Spleen (tissue), 11 donors: Measurements from ENCODE around the gene CSRP1. TPM values are rescaled to one million over a fixed set of nuclear protein-coding genes. Genes with fewer than 3 reads are reported as not detected.

Experiments used
- DNase-seq: peaks from one replicate; pipeline ENCODE4 v3.0.0-alpha.2; 2020
- H3K27ac ChIP-seq, 8 donors: fragments of 200-600 bp; sonication (generic) in 7 of 8; 1 replicate in 4 of 8; 2 replicates in 4 of 8; pipeline versions ENCODE4 v1.5.0 to v1.8.0; 2016 to 2021; ENCODE audit warnings: inconsistent platforms in 4 of 8, mild to moderate bottlenecking in 4 of 8, moderate library complexity in 1 of 8
- H3K27me3 ChIP-seq, 7 donors: fragments of 200-600 bp; sonication (generic) in 6 of 7; replicated peaks in 1 of 7; 1 replicate in 4 of 7; 2 replicates in 3 of 7; pipeline versions ENCODE4 v1.5.0 to v1.8.0; 2016 to 2021; ENCODE audit warnings: inconsistent platforms in 3 of 7, mild to moderate bottlenecking in 1 of 7
- H3K36me3 ChIP-seq, 6 donors: fragments of 200-600 bp; sonication (generic) in 5 of 6; 1 replicate in 4 of 6; 2 replicates in 2 of 6; pipeline versions ENCODE4 v1.5.0 to v1.8.0; 2016 to 2021; ENCODE audit warnings: inconsistent platforms in 2 of 6
- H3K4me1 ChIP-seq, 6 donors: fragments of 200-600 bp; sonication (generic) in 5 of 6; 1 replicate in 3 of 6; 2 replicates in 3 of 6; pipeline versions ENCODE4 v1.5.0 to v1.8.0; 2016 to 2021; ENCODE audit warnings: inconsistent platforms in 3 of 6
- H3K4me3 ChIP-seq, 8 donors: fragments of 200-600 bp; sonication (generic) in 7 of 8; 1 replicate in 4 of 8; 2 replicates in 4 of 8; pipeline versions ENCODE4 v1.5.0 to v1.8.0; 2016 to 2021; ENCODE audit warnings: inconsistent platforms in 4 of 8, mild to moderate bottlenecking in 4 of 8, moderate library complexity in 2 of 8
- H3K9me3 ChIP-seq, 8 donors: fragments of 200-600 bp; sonication (generic) in 7 of 8; 1 replicate in 4 of 8; 2 replicates in 4 of 8; pipeline versions ENCODE4 v1.5.0 to v1.8.0; 2016 to 2021; ENCODE audit warnings: inconsistent platforms in 4 of 8
- CTCF ChIP-seq, 11 experiments: fragments of 200-600 bp in 7 of 11; fragments of 450-650 bp in 4 of 11; sonication (generic) in 4 of 11; IDR thresholded peaks in 8 of 11; conservative IDR thresholded peaks in 3 of 11; 1 replicate in 7 of 11; 2 replicates in 4 of 11; pipeline versions ENCODE4 v1.4.0 to v1.8.0; 2016 to 2021; ENCODE audit warnings: antibody characterized with exemption in 11 of 11, inconsistent platforms in 4 of 11, mild to moderate bottlenecking in 1 of 11
- POLR2A ChIP-seq, 3 donors: fragments of 450-650 bp; IDR thresholded peaks; one replicate each; pipeline ENCODE4 v1.5.1; 2017; ENCODE audit warnings: antibody characterized with exemption in 3 of 3, mild to moderate bottlenecking in 1 of 3
- POLR2AphosphoS5 ChIP-seq, 3 donors: sonication (generic); formaldehyde crosslinking; IDR thresholded peaks; one replicate each; pipeline ENCODE4 v1.5.1; 2017; ENCODE audit warnings: antibody characterized with exemption in 3 of 3
- WGBS, 5 donors: extraction: QIAGEN DNeasy Blood & Tissue Kit in 3 of 5; methylation state at CpG; one replicate each; pipeline versions ENCODE4 v1.1.5 to v1.1.7; 2013 to 2018; 5-methylcytosine and 5-hydroxymethylcytosine counted together
- intact Hi-C: fragments of 100-400 bp; cut with DNase I; formaldehyde crosslinking; loops from one replicate; pipeline ENCODE4 v1.15.0; 2023; ENCODE audit warnings: low total_unique reads
- polyA plus RNA-seq, 3 donors: library from polyadenylated mRNA; stranded (reverse); fragments of 200-250 nt; gene quantifications; one replicate each; pipeline ENCODE4 v1.2.1, GENCODE V29; 2013
- total RNA-seq, 7 donors: library from RNA; depleted of rRNA in 3 of 7; stranded (reverse); fragments of >200 nt in 3 of 7; fragmentation: NEBNext Ultra II Directional in 4 of 7; extraction: Animal tissue kit (Norgen Biotek cat#: 25700) in 4 of 7; gene quantifications; one replicate each; pipeline versions ENCODE4 v1.1.0 to v1.2.1, GENCODE V29; 2016 to 2021
- donor health status: healthy with polysubstance abuse.
- donor health status: DM: no; HTN: no; CAD: no; lungs with moderate emphysema.
- donor health status: DM: no; HTN: no; CAD: no.
- donor health status: Bipolar disorder and iron deficiency.
- donor health status: healthy.
- donor health status: DM: no; HTN: no; CAD: no.
- donor health status: DM: yes; HTN: yes; CAD: no.

Gene CSRP1
- total and polyA plus RNA-seq, 10 donors, result 67.1 to 360 (median 182) TPM

GRCh38 chr1:201514466-201514865, 7.5 kb upstream of the CSRP1 start:
- Histone ChIP-seq H3K4me3 (no peak overlapping the region), H3K9me3 (no peaks in the 10 kb centered on the region), H3K27me3 (no peaks in the 10 kb centered on the region), H3K36me3 (peaks cover 0 to 4% (median 0%) of the 10 kb centered on the region in 6 donors), H3K27ac (no peak overlapping the region), H3K4me1 (peaks cover 14 to 29% (median 20%) of the 10 kb centered on the region in 6 donors)
- intact Hi-C loops, result loop anchor here (10.0 kb wide), 1 partner anchor 70 kb away; no protein-coding TSS in a partner anchor
- 73 to 95% (median 88%) methylated on average over 2 of the region's 2 CpGs for WGBS, 5 donors
- no peak for DNase-seq
- no peak for TF ChIP-seq CTCF (IDR thresholded peaks at IDR 0.05 in 8 of 11, conservative IDR thresholded peaks at IDR 0.05 in 3 of 11)
- TF ChIP-seq POLR2AphosphoS5 (IDR thresholded peaks at IDR 0.05), result no peak
- TF ChIP-seq POLR2A (IDR thresholded peaks at IDR 0.05), result no peak

- DNase-seq, result no peak
- H3K4me3 ChIP-seq, result no peak overlapping the region
- peaks cover 14 to 36% (median 20%) of the 10 kb centered on the region in 6 donors for H3K4me1 ChIP-seq
- H3K27ac ChIP-seq, result peak overlapping the region in 6 of 8 donors; percentile 11 to 77 (median 56)
- WGBS, 5 donors, result 87 to 96% (median 93%) methylated on average over 6 of the region's 6 CpGs
- peaks cover 0 to 4% (median 0%) of the 10 kb centered on the region in 6 donors for H3K36me3 ChIP-seq
- no peaks in the 10 kb centered on the region for H3K9me3 ChIP-seq
- intact Hi-C loops, result loop anchor here (2.0 to 10.0 kb wide), 2 partner anchors 31 to 69 kb away; no protein-coding TSS in a partner anchor
- TF ChIP-seq POLR2AphosphoS5 (IDR thresholded peaks at IDR 0.05), result no peak
- no peaks in the 10 kb centered on the region for H3K27me3 ChIP-seq
These were observed 6.7 kb upstream of the CSRP1 start for GRCh38 chr1:201513498-201514243.

- WGBS, 5 donors, result 34 to 64% (median 50%) methylated on average over 6 of the region's 6 CpGs
- intact Hi-C loops, result loop anchor here (2.0 to 10.0 kb wide), 2 partner anchors 29 to 67 kb away; no protein-coding TSS in a partner anchor
- peak overlapping the region in 7 of 8 donors; percentile 61 to 78 (median 68) for H3K27ac ChIP-seq
- TF ChIP-seq POLR2AphosphoS5 (IDR thresholded peaks at IDR 0.05), result peak; percentile 72 to 75 (median 74)
- no peak for TF ChIP-seq POLR2A (IDR thresholded peaks at IDR 0.05)
- H3K4me3 ChIP-seq, result peak overlapping the region in 1 of 8 donors; percentile 6
- H3K27me3 ChIP-seq, result no peaks in the 10 kb centered on the region
- H3K36me3 ChIP-seq, result peaks cover 0 to 4% (median 0%) of the 10 kb centered on the region in 6 donors
- peaks cover 14 to 47% (median 31%) of the 10 kb centered on the region in 6 donors for H3K4me1 ChIP-seq
- no peaks in the 10 kb centered on the region for H3K9me3 ChIP-seq
- peak; percentile 84 for DNase-seq
These were observed 5.1 kb upstream of the CSRP1 start for GRCh38 chr1:201511941-201512539.

GRCh38 chr1:201511396-201511940, 4.5 kb upstream of the CSRP1 start:
- no peaks in the 10 kb centered on the region for H3K9me3 ChIP-seq
- WGBS, 5 donors, result 67 to 79% (median 77%) methylated on average over 6 of the region's 6 CpGs
- intact Hi-C loops, result loop anchor here (10.0 kb wide), 1 partner anchor 67 kb away; no protein-coding TSS in a partner anchor
- no peaks in the 10 kb centered on the region for H3K27me3 ChIP-seq
- peaks cover 16 to 52% (median 37%) of the 10 kb centered on the region in 6 donors for H3K4me1 ChIP-seq
- peak overlapping the region in 7 of 8 donors; percentile 61 to 78 (median 68) for H3K27ac ChIP-seq
- TF ChIP-seq POLR2AphosphoS5 (IDR thresholded peaks at IDR 0.05) (no peak), CTCF (IDR thresholded peaks at IDR 0.05 in 8 of 11, conservative IDR thresholded peaks at IDR 0.05 in 3 of 11) (no peak)
- DNase-seq, result no peak
- peaks cover 0 to 4% (median 0%) of the 10 kb centered on the region in 6 donors for H3K36me3 ChIP-seq
- H3K4me3 ChIP-seq, result no peak overlapping the region
